ENCODE measurements around the gene PCF11.

Gene PCF11

GRCh38 chr11:83153764-83154163 is 3.2 kb upstream of the PCF11 start:
- no peak for DNase-seq (ENCODE audit: low spot score)
- no peak for FAIRE-seq

- DNase-seq (ENCODE audit: low spot score) (peak; percentile 99), FAIRE-seq (no peak)
Measured at GRCh38 chr11:83156144-83156995, 561 bp upstream of the PCF11 start.

GRCh38 chr11:83157594-83158356 is 844 bp downstream of the PCF11 start:
- DNase-seq (ENCODE audit: low spot score) (peak; percentile 53), FAIRE-seq (no peak)

GRCh38 chr11:83158357-83158786 is 1.4 kb downstream of the PCF11 start:
- no peak for DNase-seq (ENCODE audit: low spot score)

GRCh38 chr11:83158965-83159901 is 2.3 kb downstream of the PCF11 start:
- DNase-seq (ENCODE audit: low spot score) (no peak), FAIRE-seq (no peak)

More at GRCh38 chr11:83158357-83158786, 1.4 kb downstream of the PCF11 start:
- FAIRE-seq = no peak

GRCh38 chr11:83159902-83160865 is 3.3 kb downstream of the PCF11 start:
- no peak for FAIRE-seq
- no peak for DNase-seq (ENCODE audit: low spot score)

GRCh38 chr11:83161610-83162199 is 4.8 kb downstream of the PCF11 start:
- no peak for FAIRE-seq
- DNase-seq (ENCODE audit: low spot score) = no peak

- DNase-seq (ENCODE audit: low spot score) = no peak
- no peak for FAIRE-seq
Measured at GRCh38 chr11:83162377-83162776, 5.4 kb downstream of the PCF11 start.

GRCh38 chr11:83166193-83166866 is 9.4 kb downstream of the PCF11 start:
- DNase-seq (ENCODE audit: low spot score) (no peak), FAIRE-seq (no peak)

- DNase-seq (ENCODE audit: low spot score) (no peak), FAIRE-seq (no peak)
Measured at GRCh38 chr11:83168756-83169155, 11.8 kb downstream of the PCF11 start.

- no peak for DNase-seq (ENCODE audit: low spot score)
- no peak for FAIRE-seq
Measured at GRCh38 chr11:83170865-83171264, 13.9 kb downstream of the PCF11 start.

GRCh38 chr11:83172551-83172950 is 15.6 kb downstream of the PCF11 start:
- FAIRE-seq = no peak
- DNase-seq (ENCODE audit: low spot score) = no peak

- no peak for DNase-seq (ENCODE audit: low spot score)
- FAIRE-seq = no peak
Measured at GRCh38 chr11:83174008-83174407, 17.1 kb downstream of the PCF11 start.

- FAIRE-seq = no peak
- DNase-seq (ENCODE audit: low spot score) = no peak
Measured at GRCh38 chr11:83175815-83176214, 18.9 kb downstream of the PCF11 start.

GRCh38 chr11:83181815-83182214 is 24.9 kb downstream of the PCF11 start:
- no peak for DNase-seq (ENCODE audit: low spot score)
- no peak for FAIRE-seq

- DNase-seq (ENCODE audit: low spot score) = no peak
- no peak for FAIRE-seq
Measured at GRCh38 chr11:83185767-83186166, 28.8 kb downstream of the PCF11 start.

- no peak for DNase-seq (ENCODE audit: low spot score)
- FAIRE-seq = no peak
Measured at GRCh38 chr11:83187465-83187864, 30.5 kb downstream of the PCF11 start.

GRCh38 chr11:83191491-83191890 is 34.6 kb downstream of the PCF11 start:
- DNase-seq (ENCODE audit: low spot score) = no peak
- no peak for FAIRE-seq

GRCh38 chr11:83191986-83192385 is 35.1 kb downstream of the PCF11 start:
- no peak for FAIRE-seq
- DNase-seq (ENCODE audit: low spot score) = no peak
